OCI-LY3 (cell line): ENCODE results near the gene NRF1.

Source experiments
- H2AFZ ChIP-seq: fragments of 200-600, 300-600 bp; shearing (Covaris generic); 2 replicates; pipeline ENCODE4 v1.6.0; 2014; ENCODE audit warnings: antibody characterized with exemption, low read depth, low read length
- H3K27ac ChIP-seq: fragments of 200-600, 300-600 bp; sonication (generic); 2 replicates; pipeline ENCODE4 v1.5.1; 2014; ENCODE audit warnings: mild to moderate bottlenecking, low read length, moderate library complexity, mixed read lengths
- H3K27me3 ChIP-seq: fragments of 200-600, 300-600 bp; sonication (generic); 2 replicates; pipeline ENCODE4 v1.6.1; 2014; ENCODE audit warnings: low read depth, low read length, mixed read lengths
- H3K36me3 ChIP-seq: fragments of 200-600, 300-600 bp; sonication (generic); replicated peaks from 2 replicates; pipeline ENCODE3; 2014; ENCODE audit warnings: low read depth, low read length, mixed read lengths
- H3K4me1 ChIP-seq: fragments of 300-600, 200-600 bp; sonication (generic); 2 replicates; pipeline ENCODE4 v1.6.1; 2014; ENCODE audit warnings: low read length, mixed read lengths
- H3K4me2 ChIP-seq: fragments of 200-600, 300-600 bp; sonication (generic); 2 replicates; pipeline ENCODE4 v1.6.1; 2014; ENCODE audit warnings: low read length, mixed read lengths
- H3K4me3 ChIP-seq: fragments of 300-600, 200-600 bp; sonication (generic); 2 replicates; pipeline ENCODE4 v1.5.1; 2014; ENCODE audit warnings: antibody characterized with exemption, mild to moderate bottlenecking, low read length, moderate library complexity
- H3K79me2 ChIP-seq: fragments of 300-600, 200-600 bp; shearing (Covaris generic); 2 replicates; pipeline ENCODE4 v1.6.1; 2014; ENCODE audit warnings: mild to moderate bottlenecking, low read length, mixed read lengths
- H3K9ac ChIP-seq: fragments of 300-600, 200-600 bp; shearing (Covaris generic); 2 replicates; pipeline ENCODE4 v1.6.0; 2014; ENCODE audit warnings: mild to moderate bottlenecking, low read length, moderate library complexity
- H3K9me3 ChIP-seq: fragments of 200-600, 300-600 bp; shearing (Covaris generic); 2 replicates; pipeline ENCODE4 v1.6.1; 2014; ENCODE audit warnings: low read length, mixed read lengths; ENCODE audit not compliant: insufficient read depth
- H4K20me1 ChIP-seq: fragments of 200-600, 300-600 bp; sonication (generic); 2 replicates; pipeline ENCODE4 v1.6.1; 2016; ENCODE audit warnings: low read length, mixed read lengths; ENCODE audit not compliant: insufficient read depth
- EZH2phosphoT487 ChIP-seq: fragments of 200-600 bp; shearing (Covaris generic); IDR thresholded peaks from 2 replicates; pipeline ENCODE4 v1.6.1; 2018; ENCODE audit warnings: antibody characterized with exemption, mixed run types, low read depth
- TF ChIP-seq, protein P1 (sequence below): fragments of 200-600, 300-600 bp; sonication (generic); IDR thresholded peaks from 2 replicates; pipeline ENCODE4 v1.5.1; 2014; ENCODE audit warnings: antibody characterized with exemption, low read length, low read depth

Gene NRF1

DNA sequence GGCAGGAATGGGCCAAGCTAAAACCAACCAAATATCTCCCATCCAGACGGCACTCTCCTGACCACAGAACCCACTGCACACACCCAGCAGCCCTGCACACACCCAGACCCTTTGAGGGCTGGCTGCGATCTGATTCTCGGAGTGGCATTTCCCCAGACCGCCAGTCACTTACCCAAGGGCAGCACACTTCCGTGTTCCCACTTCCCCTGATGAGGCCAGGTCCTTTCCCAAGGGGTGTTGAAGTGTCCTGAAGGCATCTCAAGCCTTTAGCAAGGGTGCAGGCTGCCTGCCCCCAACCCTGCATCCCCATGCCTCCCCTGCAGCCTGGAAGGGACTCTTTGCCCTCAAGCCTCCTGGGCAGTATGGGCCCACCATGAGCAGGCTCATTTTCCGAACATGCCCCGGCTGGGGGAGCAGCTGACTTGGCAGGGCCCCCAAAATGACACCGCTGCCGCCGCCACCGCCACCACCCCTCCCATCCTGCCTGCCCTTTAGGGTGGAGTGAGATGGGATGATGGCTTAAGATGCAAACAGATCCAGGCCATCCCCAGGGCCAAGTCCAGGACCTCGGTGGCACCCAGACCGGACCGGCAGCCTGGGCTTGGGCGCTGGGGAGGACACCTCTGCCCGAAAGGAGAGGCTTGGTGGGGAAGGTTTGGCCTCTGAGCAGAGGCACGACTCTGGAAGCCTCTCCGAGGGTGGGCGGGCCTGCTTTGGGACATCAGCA lies 159.8 kb downstream of the NRF1 start:
- TF ChIP-seq, protein P1, sequence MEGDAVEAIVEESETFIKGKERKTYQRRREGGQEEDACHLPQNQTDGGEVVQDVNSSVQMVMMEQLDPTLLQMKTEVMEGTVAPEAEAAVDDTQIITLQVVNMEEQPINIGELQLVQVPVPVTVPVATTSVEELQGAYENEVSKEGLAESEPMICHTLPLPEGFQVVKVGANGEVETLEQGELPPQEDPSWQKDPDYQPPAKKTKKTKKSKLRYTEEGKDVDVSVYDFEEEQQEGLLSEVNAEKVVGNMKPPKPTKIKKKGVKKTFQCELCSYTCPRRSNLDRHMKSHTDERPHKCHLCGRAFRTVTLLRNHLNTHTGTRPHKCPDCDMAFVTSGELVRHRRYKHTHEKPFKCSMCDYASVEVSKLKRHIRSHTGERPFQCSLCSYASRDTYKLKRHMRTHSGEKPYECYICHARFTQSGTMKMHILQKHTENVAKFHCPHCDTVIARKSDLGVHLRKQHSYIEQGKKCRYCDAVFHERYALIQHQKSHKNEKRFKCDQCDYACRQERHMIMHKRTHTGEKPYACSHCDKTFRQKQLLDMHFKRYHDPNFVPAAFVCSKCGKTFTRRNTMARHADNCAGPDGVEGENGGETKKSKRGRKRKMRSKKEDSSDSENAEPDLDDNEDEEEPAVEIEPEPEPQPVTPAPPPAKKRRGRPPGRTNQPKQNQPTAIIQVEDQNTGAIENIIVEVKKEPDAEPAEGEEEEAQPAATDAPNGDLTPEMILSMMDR, result no peak
- no peak for TF ChIP-seq EZH2phosphoT487
- no peaks in the 10 kb centered on the region for H3K27me3 ChIP-seq
- H2AFZ ChIP-seq, result no peak overlapping the region
- H3K27ac ChIP-seq, result no peak overlapping the region
- no peaks in the 10 kb centered on the region for H3K79me2 ChIP-seq
- peaks cover 5% of the 10 kb centered on the region; the same call in 1 of the 2 replicates for H3K4me1 ChIP-seq
- H3K9me3 ChIP-seq, result no peaks in the 10 kb centered on the region
- H3K36me3 ChIP-seq, result no peaks in the 10 kb centered on the region
- H3K9ac ChIP-seq, result no peak overlapping the region
- H4K20me1 ChIP-seq, result no peaks in the 10 kb centered on the region
- H3K4me2 ChIP-seq, result no peak overlapping the region
- H3K4me3 ChIP-seq, result no peak overlapping the region

DNA sequence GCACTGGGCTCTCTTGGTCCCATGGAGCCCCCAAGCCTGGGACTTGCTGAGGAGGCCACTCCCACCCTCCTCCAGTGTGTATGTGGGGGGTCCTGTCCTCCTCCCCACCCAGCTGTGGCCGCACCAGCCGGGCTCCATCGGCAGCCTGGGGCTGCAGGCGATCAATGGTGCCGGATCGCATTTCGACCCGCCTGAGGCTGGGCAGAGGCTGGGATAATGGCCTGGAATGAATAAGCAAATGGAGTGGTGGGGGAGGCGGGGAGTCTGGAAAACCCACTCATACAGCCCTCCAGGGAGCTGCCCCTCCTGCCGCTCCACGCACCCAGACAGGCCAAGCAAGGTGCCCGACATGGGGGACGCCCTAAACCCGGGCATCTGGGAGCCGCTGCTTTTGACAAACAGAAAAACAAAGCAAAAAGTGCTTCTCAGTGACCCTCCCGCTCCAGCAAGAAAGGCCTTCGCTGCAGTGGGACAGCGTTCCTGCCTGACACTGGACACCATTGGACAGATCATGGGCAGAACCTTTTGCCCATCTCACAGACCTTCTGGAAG lies 160.5 kb downstream of the NRF1 start:
- H3K27me3 ChIP-seq, result no peaks in the 10 kb centered on the region
- H3K4me1 ChIP-seq, result peaks cover 5% of the 10 kb centered on the region; the same call in 1 of the 2 replicates
- H3K79me2 ChIP-seq, result no peaks in the 10 kb centered on the region
- H3K4me3 ChIP-seq, result no peak overlapping the region
- TF ChIP-seq EZH2phosphoT487, result no peak
- TF ChIP-seq, protein P1, result no peak
- no peaks in the 10 kb centered on the region for H4K20me1 ChIP-seq
- H3K27ac ChIP-seq, result no peak overlapping the region
- no peak overlapping the region for H2AFZ ChIP-seq
- no peaks in the 10 kb centered on the region for H3K36me3 ChIP-seq
- no peak overlapping the region for H3K9ac ChIP-seq
- H3K4me2 ChIP-seq, result no peak overlapping the region
- H3K9me3 ChIP-seq, result no peaks in the 10 kb centered on the region

DNA sequence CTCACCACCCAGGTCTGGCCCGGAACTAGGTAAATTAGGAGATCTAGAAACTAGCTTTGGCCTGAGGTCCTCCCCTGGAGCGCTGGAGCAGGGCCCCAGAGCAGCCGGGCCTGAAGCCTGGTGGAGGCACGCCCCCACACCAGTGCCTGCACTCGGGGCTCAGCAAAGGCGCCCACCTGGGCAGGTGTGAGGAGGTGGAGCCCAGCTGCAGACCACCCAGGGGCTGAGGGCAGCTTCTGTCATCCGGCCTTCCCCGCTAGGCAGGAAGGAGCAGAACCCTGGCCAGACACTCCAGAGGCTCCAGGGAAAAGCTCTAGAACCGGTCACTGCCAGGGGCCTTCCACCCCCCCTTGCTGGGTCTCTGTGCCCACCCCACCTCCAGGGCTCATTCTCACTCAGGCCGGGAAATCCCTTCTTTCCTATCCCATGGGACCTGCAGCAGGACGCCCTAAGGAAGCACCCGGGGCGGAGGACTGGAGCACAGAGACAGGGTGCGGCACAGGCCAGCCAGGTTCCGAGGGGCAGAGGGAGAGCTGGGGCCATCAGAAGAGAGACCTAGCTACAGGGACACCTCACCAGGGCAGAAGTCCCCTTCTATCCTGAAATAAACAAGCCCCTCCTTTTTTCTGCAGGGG lies 161.2 kb downstream of the NRF1 start:
- Histone ChIP-seq H3K4me1 (peaks cover 5% of the 10 kb centered on the region; the same call in 1 of the 2 replicates), H3K4me2 (no peak overlapping the region), H3K9me3 (no peaks in the 10 kb centered on the region), H3K79me2 (no peaks in the 10 kb centered on the region), H3K27ac (no peak overlapping the region), H3K27me3 (no peaks in the 10 kb centered on the region), H4K20me1 (no peaks in the 10 kb centered on the region), H2AFZ (no peak overlapping the region), H3K4me3 (no peak overlapping the region), H3K36me3 (no peaks in the 10 kb centered on the region), H3K9ac (no peak overlapping the region)
- TF ChIP-seq EZH2phosphoT487, result no peak
- TF ChIP-seq, protein P1, result no peak

DNA sequence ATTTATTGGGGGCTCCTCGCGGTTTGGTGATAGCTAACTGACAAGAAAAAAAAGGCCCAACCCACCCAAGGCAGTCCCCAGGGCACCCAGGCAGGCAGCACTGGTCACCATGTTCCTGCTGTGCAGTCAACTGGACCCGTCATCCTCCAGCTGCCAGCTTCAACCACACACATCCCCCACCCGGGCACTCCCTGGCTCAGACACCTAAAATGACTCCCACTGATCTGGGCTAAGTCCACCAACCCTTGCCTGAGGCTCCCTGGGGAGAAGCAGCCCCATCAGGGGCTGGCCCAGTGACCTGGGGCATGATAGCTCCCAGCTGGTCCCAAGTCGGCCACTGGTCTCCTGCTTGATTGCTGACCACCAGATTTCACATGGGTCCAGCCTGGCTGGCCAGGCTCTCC lies 161.8 kb downstream of the NRF1 start:
- Histone ChIP-seq H3K79me2 (no peaks in the 10 kb centered on the region), H3K9ac (no peak overlapping the region), H3K27ac (no peak overlapping the region), H2AFZ (no peak overlapping the region), H4K20me1 (no peaks in the 10 kb centered on the region; the same call in 1 of the 2 replicates), H3K36me3 (no peaks in the 10 kb centered on the region), H3K27me3 (no peaks in the 10 kb centered on the region), H3K9me3 (no peaks in the 10 kb centered on the region), H3K4me3 (no peak overlapping the region), H3K4me1 (peaks cover 5% of the 10 kb centered on the region; the same call in 1 of the 2 replicates), H3K4me2 (no peak overlapping the region)
- no peak for TF ChIP-seq EZH2phosphoT487
- TF ChIP-seq, protein P1, result no peak
